SU-DHL-6 (cell line): ENCODE data around the gene CELF5.

Source experiments
- H2AFZ ChIP-seq: fragments of 200-600 bp; sonication (generic); 2 replicates; pipeline ENCODE4 v1.6.1; 2014; ENCODE audit warnings: low read depth, mild to moderate bottlenecking, moderate library complexity, mixed read lengths, antibody characterized with exemption, low read length; ENCODE audit not compliant: severe bottlenecking
- H3F3A ChIP-seq: fragments of 200-600 bp; shearing (Covaris generic); 2 replicates; pipeline ENCODE4 v1.6.0; 2016; ENCODE audit warnings: antibody characterized with exemption, mild to moderate bottlenecking; ENCODE audit not compliant: insufficient read depth
- H3K27ac ChIP-seq: fragments of 200-600 bp; sonication (generic); 2 replicates; pipeline ENCODE4 v1.5.1; 2016; ENCODE audit warnings: low read depth, mild to moderate bottlenecking, low read length, moderate library complexity, mixed read lengths
- H3K27me3 ChIP-seq: fragments of 200-600 bp; sonication (generic), shearing (Covaris generic); 2 replicates; pipeline ENCODE4 v1.6.0; 2014; ENCODE audit warnings: mild to moderate bottlenecking, low read length
- H3K36me3 ChIP-seq: fragments of 200-600 bp; sonication (generic); 2 replicates; pipeline ENCODE4 v1.6.1; 2014; ENCODE audit warnings: mild to moderate bottlenecking, low read length, mixed read lengths
- H3K4me2 ChIP-seq: fragments of 300-600, 200-600 bp; shearing (Covaris generic), sonication (generic); 2 replicates; pipeline ENCODE4 v1.6.0; 2014; ENCODE audit warnings: low read length, low read depth, mild to moderate bottlenecking; ENCODE audit not compliant: poor library complexity, severe bottlenecking
- H3K4me3 ChIP-seq: fragments of 200-600 bp; sonication (generic); 2 replicates; pipeline ENCODE4 v1.5.1; 2014; ENCODE audit warnings: antibody characterized with exemption, low read length, mild to moderate bottlenecking, mixed read lengths; ENCODE audit not compliant: insufficient read depth, poor library complexity, severe bottlenecking
- H3K79me2 ChIP-seq: fragments of 200-600 bp; sonication (generic); 2 replicates; pipeline ENCODE4 v1.6.1; 2014; ENCODE audit warnings: mild to moderate bottlenecking, low read length, moderate library complexity; ENCODE audit not compliant: insufficient read depth
- H3K9ac ChIP-seq: fragments of 200-600 bp; sonication (generic); 2 replicates; pipeline ENCODE4 v1.7.0; 2014; ENCODE audit warnings: mild to moderate bottlenecking, low read length
- H3K9me2 ChIP-seq: fragments of 200-600 bp; sonication (generic); replicated peaks from 2 replicates; pipeline ENCODE4 v1.6.1; 2014; ENCODE audit warnings: low read length; ENCODE audit not compliant: insufficient read depth
- H3K9me3 ChIP-seq: fragments of 200-600 bp; sonication (generic); 2 replicates; pipeline ENCODE4 v1.6.1; 2014; ENCODE audit warnings: low read length, mixed read lengths; ENCODE audit not compliant: insufficient read depth
- H4K20me1 ChIP-seq: fragments of 200-600 bp; sonication (generic); 2 replicates; pipeline ENCODE4 v1.6.1; 2014; ENCODE audit warnings: low read depth, mild to moderate bottlenecking, antibody characterized with exemption, low read length, moderate library complexity, mixed read lengths
- CTCF ChIP-seq: fragments of 200-600 bp; sonication (generic); IDR thresholded peaks from one replicate; pipeline ENCODE4 v1.5.1; 2017; ENCODE audit warnings: antibody characterized with exemption, mild to moderate bottlenecking, low read length, moderate library complexity; ENCODE audit not compliant: insufficient read depth, poor library complexity, severe bottlenecking
- EZH2phosphoT487 ChIP-seq: fragments of 200-600 bp; sonication (generic), shearing (Covaris generic); conservative IDR thresholded peaks from 2 replicates; pipeline ENCODE4 v1.6.1; 2018; ENCODE audit warnings: mild to moderate bottlenecking, antibody characterized with exemption, low read length, moderate library complexity, mixed read lengths

Gene CELF5

GRCh38 chr19:3294080-3294850 lies 69.8 kb downstream of the CELF5 start:
- H3K9ac ChIP-seq = no peak overlapping the region
- H3K27me3 ChIP-seq = no peaks in the 10 kb centered on the region
- no peak overlapping the region for H3K4me3 ChIP-seq
- no peak overlapping the region for H3K27ac ChIP-seq
- H3K36me3 ChIP-seq = no peaks in the 10 kb centered on the region
- TF ChIP-seq EZH2phosphoT487 (no peak), CTCF (no peak)
- no peaks in the 10 kb centered on the region for H3K9me2 ChIP-seq
- no peak overlapping the region for H3K4me2 ChIP-seq
- no peaks in the 10 kb centered on the region for H4K20me1 ChIP-seq
- no peaks in the 10 kb centered on the region for H3K9me3 ChIP-seq
- H2AFZ ChIP-seq = no peak overlapping the region
- H3F3A ChIP-seq = no peaks in the 10 kb centered on the region
- no peaks in the 10 kb centered on the region for H3K79me2 ChIP-seq

GRCh38 chr19:3295581-3295980 lies 71.1 kb downstream of the CELF5 start:
- H4K20me1 ChIP-seq = no peaks in the 10 kb centered on the region
- no peaks in the 10 kb centered on the region for H3K79me2 ChIP-seq
- H3K36me3 ChIP-seq = no peaks in the 10 kb centered on the region
- H3K4me2 ChIP-seq = no peak overlapping the region
- no peaks in the 10 kb centered on the region for H3F3A ChIP-seq
- no peak overlapping the region for H2AFZ ChIP-seq
- H3K4me3 ChIP-seq = no peak overlapping the region
- no peaks in the 10 kb centered on the region for H3K9me2 ChIP-seq
- H3K9ac ChIP-seq = no peak overlapping the region
- H3K9me3 ChIP-seq = no peaks in the 10 kb centered on the region
- H3K27ac ChIP-seq = no peak overlapping the region
- H3K27me3 ChIP-seq = no peaks in the 10 kb centered on the region
- TF ChIP-seq EZH2phosphoT487 (no peak), CTCF (no peak)

- Histone ChIP-seq H3K36me3 (no peaks in the 10 kb centered on the region), H3F3A (no peaks in the 10 kb centered on the region), H3K9me3 (no peaks in the 10 kb centered on the region), H4K20me1 (no peaks in the 10 kb centered on the region), H3K79me2 (no peaks in the 10 kb centered on the region), H3K27ac (no peak overlapping the region), H3K4me3 (no peak overlapping the region), H3K9me2 (no peaks in the 10 kb centered on the region), H3K4me2 (no peak overlapping the region), H3K9ac (no peak overlapping the region), H3K27me3 (no peaks in the 10 kb centered on the region), H2AFZ (no peak overlapping the region)
- TF ChIP-seq EZH2phosphoT487 = no peak
- TF ChIP-seq CTCF = no peak
Observed at GRCh38 chr19:3296034-3296433, 71.6 kb downstream of the CELF5 start.
